ENCODE data around the gene CASK.
"Not testable (repeated sequence)": the region's sequence is repeated elsewhere in the genome, so short reads cannot be mapped to it uniquely, and the experiment has no call there.

CASK gene

GRCh38 chrX:41688835-41689234, 234.5 kb downstream of the CASK start, which contains the start of gene GPR34:
Gene GPR34 (plus strand): TSS chrX:41688973. CDS start chrX:41695634, 6,661 bp downstream.
- no peak for DNase-seq (ENCODE audit: low read depth)

DNA sequence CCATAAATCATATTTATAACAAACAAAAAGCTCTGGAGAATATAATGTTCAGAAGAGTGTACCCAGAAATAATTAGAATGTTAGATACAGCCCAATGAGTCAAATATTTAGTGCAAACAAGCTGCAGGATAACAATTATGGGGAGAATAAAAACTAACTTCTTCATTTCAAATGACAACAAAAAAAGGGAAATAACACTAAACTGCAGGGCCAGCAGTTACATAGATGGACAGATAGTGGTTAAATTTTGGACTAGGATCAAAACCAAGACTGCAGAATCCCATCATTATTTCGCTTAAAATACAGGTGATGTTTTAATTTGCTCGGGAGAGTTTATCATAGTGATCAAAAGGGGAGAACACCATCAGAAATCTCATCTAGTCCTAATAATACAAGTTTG, 235.2 kb downstream of the CASK start:
- DNase-seq (ENCODE audit: low read depth) = no peak

DNA sequence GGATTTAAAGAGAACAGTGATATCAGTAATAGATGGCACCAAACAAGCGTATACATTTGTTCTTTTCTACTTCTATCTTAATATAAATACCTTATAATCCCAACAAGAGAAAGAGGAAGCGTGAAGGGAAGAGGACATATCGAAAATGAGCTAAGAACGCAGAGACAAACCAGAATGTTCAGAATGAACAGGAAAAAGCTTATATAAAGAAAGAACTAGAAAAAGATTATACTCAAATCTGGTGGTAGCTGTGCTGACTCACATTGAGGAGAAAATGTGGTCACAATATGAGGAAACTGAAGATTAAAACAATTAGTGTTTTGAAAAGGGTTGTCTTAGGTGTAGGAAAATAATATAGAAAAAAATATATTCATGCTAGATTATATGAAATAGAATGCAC, 236.6 kb downstream of the CASK start:
- no peak for DNase-seq (ENCODE audit: low read depth)

DNA sequence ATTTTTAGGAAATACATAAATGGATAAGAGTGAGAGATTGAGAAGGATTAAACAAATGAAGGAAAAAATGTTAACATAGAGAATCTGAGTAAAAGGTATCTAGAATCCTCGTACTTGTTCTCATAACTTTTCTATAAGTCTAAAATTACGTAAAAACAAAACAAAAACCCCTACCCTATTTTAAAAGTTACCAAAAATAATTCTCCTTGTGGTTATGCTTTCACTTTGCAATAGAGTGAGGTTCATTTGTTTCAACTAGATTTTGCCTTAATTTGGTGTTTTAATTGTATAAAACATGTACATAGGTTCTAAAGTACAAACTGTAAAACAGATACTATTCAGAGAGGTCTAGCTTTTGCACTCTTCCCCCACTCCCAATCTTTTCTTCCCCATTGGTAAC, 238.4 kb downstream of the CASK start:
- DNase-seq (ENCODE audit: low read depth) = no peak

DNA sequence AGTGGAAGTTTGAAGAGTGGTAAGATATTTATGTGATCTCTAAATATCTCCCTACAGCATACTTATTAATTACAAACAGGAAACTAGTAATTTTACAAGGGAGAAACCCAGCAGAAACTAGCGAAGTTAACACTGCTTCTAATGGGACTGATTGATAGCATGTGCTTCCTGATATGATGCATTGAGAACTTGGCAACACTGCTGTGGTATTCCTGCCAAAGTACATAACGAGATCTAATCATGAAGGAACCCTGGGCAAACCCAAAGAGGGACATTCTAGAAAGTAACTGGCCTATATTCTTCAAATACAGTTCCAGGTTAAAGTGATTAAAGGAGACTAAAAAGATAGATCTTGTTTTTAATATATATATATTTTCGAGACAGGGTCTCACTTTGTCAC, 239.2 kb downstream of the CASK start:
- no peak for DNase-seq (ENCODE audit: low read depth)

- DNase-seq (ENCODE audit: low read depth) = no peak
Measured at GRCh38 chrX:41677183-41678060, 245.9 kb downstream of the CASK start.

DNA sequence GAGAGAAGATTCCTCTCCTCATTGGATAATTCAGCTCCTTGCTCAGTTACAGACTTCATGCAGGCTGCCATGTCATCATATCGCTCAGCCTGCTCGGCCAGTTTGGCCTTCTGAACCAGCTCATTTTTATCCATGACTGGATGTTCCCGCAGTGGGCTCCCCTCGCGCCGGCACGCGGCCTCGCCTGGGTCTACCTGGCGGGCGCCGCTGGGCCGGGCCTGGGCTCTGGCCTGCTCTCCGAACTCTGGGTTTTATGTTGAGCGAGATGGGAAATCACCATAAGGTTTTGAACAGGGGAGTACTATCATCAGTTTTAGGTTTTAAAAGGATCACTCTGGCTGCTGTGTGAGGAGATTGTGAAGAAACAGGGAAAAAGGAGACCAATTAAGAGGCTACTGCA, 247.0 kb downstream of the CASK start:
- not testable (repeated sequence) for DNase-seq (ENCODE audit: low read depth)

- DNase-seq (ENCODE audit: low read depth) = no peak
Measured at GRCh38 chrX:41672643-41673042, 250.7 kb downstream of the CASK start.

- no peak for DNase-seq (ENCODE audit: low read depth)
Measured at GRCh38 chrX:41671082-41671481, 252.3 kb downstream of the CASK start.

GRCh38 chrX:41670112-41670511, 253.2 kb downstream of the CASK start:
- no peak for DNase-seq (ENCODE audit: low read depth)

DNA sequence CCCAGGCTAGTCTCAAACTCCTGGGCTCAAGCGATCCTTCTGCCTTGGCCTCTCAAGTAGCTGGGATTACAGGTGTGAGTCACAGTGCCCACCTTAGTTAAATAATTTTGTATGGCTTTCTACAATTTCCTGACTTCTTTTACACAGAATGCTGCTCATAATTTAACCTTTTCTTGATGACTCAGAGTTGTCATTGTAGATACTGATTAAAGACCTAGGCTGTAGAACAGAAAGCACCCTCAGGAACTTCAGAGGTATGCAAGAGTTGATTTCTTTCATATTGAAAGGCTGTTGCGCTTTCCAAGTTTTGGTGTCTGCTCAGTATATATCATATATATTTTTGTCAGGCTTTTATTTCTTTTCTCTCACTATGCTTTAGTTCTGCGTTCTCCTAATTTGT, 255.7 kb downstream of the CASK start:
- DNase-seq (ENCODE audit: low read depth) = no peak

GRCh38 chrX:41666251-41666650, 257.1 kb downstream of the CASK start:
- DNase-seq (ENCODE audit: low read depth) = no peak

DNA sequence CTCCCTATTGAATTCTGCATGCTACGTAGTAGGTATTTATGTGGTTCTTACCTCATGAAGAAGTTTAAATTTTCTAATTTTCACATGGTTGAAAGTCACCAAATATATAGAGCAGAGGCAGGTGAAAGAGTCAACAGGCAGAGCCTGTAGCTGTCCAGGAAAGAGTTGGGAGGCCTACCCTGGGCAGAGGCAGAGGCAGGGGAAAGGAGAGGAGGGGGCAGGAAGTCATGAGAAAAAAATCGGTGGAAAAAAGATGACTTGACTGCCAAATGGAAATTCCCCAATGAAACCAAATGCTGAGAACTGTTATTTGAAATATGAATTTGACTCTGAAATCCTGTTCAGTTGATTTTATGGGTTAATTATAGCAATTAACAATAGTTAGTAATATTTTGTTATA, 257.7 kb downstream of the CASK start:
- DNase-seq (ENCODE audit: low read depth) = no peak

- no peak for DNase-seq (ENCODE audit: low read depth)
Measured at GRCh38 chrX:41664908-41665307, 258.4 kb downstream of the CASK start.

GRCh38 chrX:41664375-41664901, 258.9 kb downstream of the CASK start:
- peak; percentile 8 for DNase-seq (ENCODE audit: low read depth)

GRCh38 chrX:41661366-41662095, 261.8 kb downstream of the CASK start:
- no peak for DNase-seq (ENCODE audit: low read depth)

GRCh38 chrX:41655631-41656030, 267.7 kb downstream of the CASK start:
- no peak for DNase-seq (ENCODE audit: low read depth)

DNA sequence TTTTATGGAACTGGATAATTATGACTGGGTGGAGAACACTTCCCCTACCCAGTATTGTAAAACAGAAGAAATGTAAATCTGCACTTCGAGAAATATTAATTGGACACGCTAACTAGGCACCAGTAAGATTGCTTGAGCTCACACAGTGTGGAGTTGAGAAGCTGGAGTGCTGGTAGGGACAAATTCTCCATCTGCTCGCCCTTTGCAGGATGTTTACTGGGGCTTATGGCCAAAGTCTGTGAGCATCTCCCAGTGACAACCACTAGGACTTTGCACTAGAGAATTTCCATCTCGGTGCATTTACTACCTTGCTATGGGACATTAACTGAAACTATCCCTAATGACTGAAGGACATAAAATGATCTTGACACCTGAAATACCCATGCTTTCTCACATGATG, 268.3 kb downstream of the CASK start:
- DNase-seq (ENCODE audit: low read depth) = no peak

DNA sequence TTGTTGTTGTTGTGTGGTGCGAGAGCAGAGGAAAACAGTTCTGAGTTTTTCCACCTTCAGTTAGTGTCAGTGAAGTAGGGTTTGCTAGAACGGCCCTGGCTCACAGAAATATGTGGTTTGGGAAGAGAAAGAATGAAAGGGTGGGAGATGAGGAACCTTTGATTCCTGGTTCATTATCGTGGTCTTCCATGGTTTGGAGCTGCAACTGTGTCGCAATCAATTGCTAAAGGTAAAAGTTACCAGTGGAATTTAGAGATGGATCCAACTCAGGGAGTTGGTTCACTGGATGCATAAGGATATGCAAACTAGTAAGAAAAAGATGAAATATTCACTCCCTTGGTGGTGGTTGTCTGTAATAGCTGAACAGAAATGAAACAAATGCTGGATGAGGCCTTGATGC, 270.2 kb downstream of the CASK start:
- no peak for DNase-seq (ENCODE audit: low read depth)

GRCh38 chrX:41646201-41646600, 277.2 kb downstream of the CASK start:
- not testable (repeated sequence) for DNase-seq (ENCODE audit: low read depth)

DNA sequence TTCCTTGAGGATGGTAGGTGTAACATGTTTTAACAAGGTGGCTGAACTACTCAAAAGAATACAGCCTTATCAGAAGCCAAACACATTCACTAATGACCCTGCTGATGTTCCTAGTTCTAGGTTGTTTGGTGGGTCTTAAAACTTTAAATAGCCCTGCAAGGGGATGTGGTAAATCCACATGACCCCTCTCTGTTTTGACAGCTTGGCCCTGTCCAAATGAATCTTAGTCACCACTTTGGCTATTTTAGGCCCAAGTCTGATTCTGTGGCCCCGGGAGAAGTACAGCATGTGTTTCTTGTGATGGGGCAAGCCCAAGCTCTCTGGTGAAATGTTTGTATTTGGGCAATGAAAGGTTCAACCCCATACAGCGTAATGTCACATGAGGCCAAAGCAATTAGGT, 289.1 kb downstream of the CASK start:
- DNase-seq (ENCODE audit: low read depth) = no peak

DNA sequence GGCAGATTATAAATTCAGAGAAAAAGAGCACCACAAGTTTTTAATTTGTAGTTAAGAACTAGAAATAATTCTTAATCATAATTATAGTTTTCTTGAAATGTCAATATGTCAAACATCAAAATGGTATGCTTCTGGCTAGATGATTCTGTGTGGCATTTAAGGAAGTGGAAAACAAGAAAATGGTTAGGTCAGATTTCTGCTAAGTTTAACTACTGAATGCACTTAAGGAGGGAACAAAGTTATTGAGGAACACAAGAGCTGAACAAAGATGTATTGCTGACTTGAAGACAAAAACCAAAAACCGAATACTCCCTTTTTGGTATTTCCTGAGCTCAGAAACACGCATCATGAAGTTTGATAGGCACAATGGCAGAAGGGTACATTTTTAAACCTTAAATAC, 293.3 kb downstream of the CASK start:
- DNase-seq (ENCODE audit: low read depth) = no peak

DNA sequence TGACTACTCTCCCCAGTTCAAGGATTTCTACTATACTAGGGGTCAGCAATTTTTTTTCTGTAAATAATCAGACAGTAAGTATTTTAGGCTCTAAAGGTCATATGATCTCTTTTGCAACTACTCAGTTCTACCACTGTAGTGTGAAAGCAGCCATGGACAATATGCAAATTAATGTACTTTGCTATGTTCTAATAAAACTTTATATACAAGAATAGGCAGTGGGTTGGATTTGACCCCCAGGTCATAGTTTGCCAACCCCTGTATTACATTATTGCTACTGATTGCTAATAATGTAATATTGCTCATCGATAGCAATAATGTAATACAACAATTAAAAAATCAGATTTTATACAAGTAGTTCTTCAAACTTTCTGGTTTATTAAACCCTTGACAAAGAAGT, 293.8 kb downstream of the CASK start:
- DNase-seq (ENCODE audit: low read depth) = no peak

All from activated T-helper 9 cell treated with anti-CD3 and anti-CD28 coated beads, Interleukin-2, amount 50 U/mL, for 16 hours (primary cell).